ENCODE data around the gene NUDT22. TPM values are rescaled to one million over a fixed set of nuclear protein-coding genes. Genes with fewer than 3 reads are reported as not detected.

The NUDT22 gene
- total RNA-seq, 1 donor from 2014 or later, result 47.8 TPM

GRCh38 chr11:64254326-64254725 is 28.3 kb downstream of the NUDT22 start:
- peaks cover 44% of the 10 kb centered on the region for H3K36me3 ChIP-seq
- peaks cover 20% of the 10 kb centered on the region for H3K4me1 ChIP-seq

GRCh38 chr11:64255135-64256128 is 29.4 kb downstream of the NUDT22 start:
- Histone ChIP-seq H3K27me3 (no peaks in the 10 kb centered on the region), H3K36me3 (peaks cover 47% of the 10 kb centered on the region), H3K9me3 (no peaks in the 10 kb centered on the region), H3K27ac (no peak overlapping the region), H3K4me1 (peaks cover 20% of the 10 kb centered on the region), H3K4me3 (no peak overlapping the region)
- intact Hi-C loops (cut with DNase I), result no loop called here
- no peak for TF ChIP-seq CTCF (IDR thresholded peaks at IDR 0.05)
- ATAC-seq (no peak), DNase-seq (no peak)

More at GRCh38 chr11:64254326-64254725, 28.3 kb downstream of the NUDT22 start:
- no peak for TF ChIP-seq CTCF (IDR thresholded peaks at IDR 0.05)
- ATAC-seq (no peak), DNase-seq (peak; percentile 62)
- H3K27me3 ChIP-seq, result no peaks in the 10 kb centered on the region
- no peaks in the 10 kb centered on the region for H3K9me3 ChIP-seq
- H3K27ac ChIP-seq, result no peak overlapping the region
- H3K4me3 ChIP-seq, result no peak overlapping the region
- intact Hi-C loops (cut with DNase I), result no loop called here

GRCh38 chr11:64256300-64256699 is 30.2 kb downstream of the NUDT22 start:
- intact Hi-C loops (cut with DNase I), result no loop called here
- no peak for TF ChIP-seq CTCF (IDR thresholded peaks at IDR 0.05)
- Histone ChIP-seq H3K9me3 (no peaks in the 10 kb centered on the region), H3K4me3 (no peak overlapping the region), H3K36me3 (peaks cover 52% of the 10 kb centered on the region), H3K27me3 (no peaks in the 10 kb centered on the region), H3K27ac (no peak overlapping the region), H3K4me1 (peaks cover 14% of the 10 kb centered on the region)
- ATAC-seq (no peak), DNase-seq (no peak)

GRCh38 chr11:64258356-64258755 is 32.3 kb downstream of the NUDT22 start:
- Histone ChIP-seq H3K9me3 (no peaks in the 10 kb centered on the region), H3K27ac (no peak overlapping the region), H3K36me3 (peaks cover 71% of the 10 kb centered on the region), H3K4me3 (no peak overlapping the region), H3K27me3 (no peaks in the 10 kb centered on the region), H3K4me1 (peaks cover 6% of the 10 kb centered on the region)
- TF ChIP-seq CTCF (IDR thresholded peaks at IDR 0.05), result no peak
- ATAC-seq (no peak), DNase-seq (no peak)
- intact Hi-C loops (cut with DNase I), result no loop called here

- Histone ChIP-seq H3K9me3 (no peaks in the 10 kb centered on the region), H3K4me1 (no peaks in the 10 kb centered on the region), H3K36me3 (peaks cover 78% of the 10 kb centered on the region), H3K27me3 (no peaks in the 10 kb centered on the region), H3K27ac (no peak overlapping the region), H3K4me3 (no peak overlapping the region)
- intact Hi-C loops (cut with DNase I), result no loop called here
- DNase-seq (no peak), ATAC-seq (no peak)
- TF ChIP-seq CTCF (IDR thresholded peaks at IDR 0.05), result no peak
Observed at GRCh38 chr11:64258946-64259532, 33.0 kb downstream of the NUDT22 start.

All from upper lobe of right lung (tissue), 1 donor.